GM12878 (cell line): Measurements from ENCODE around the gene TNFRSF1A. TPM values are rescaled to one million over a fixed set of nuclear protein-coding genes. Genes with fewer than 3 reads are reported as not detected.
A peak's percentile ranks its signal among the peaks of the same experiment; 100 is the strongest.

Experiments used
- ATF2 ChIP-seq: IDR thresholded peaks from 2 replicates; pipeline ENCODE4 v1.6.1; 2012; ENCODE audit warnings: low read length, inconsistent platforms
- CBX3 ChIP-seq: fragments of 200-600 bp; sonication (generic); IDR thresholded peaks from 2 replicates; pipeline ENCODE4 v1.6.1; 2016; ENCODE audit warnings: low read depth, borderline replicate concordance
- CHD1 ChIP-seq: IDR thresholded peaks from 2 replicates; pipeline ENCODE4 v1.6.1; 2012; ENCODE audit warnings: low read depth, low read length, improper control_type of control experiment
- CREB1 ChIP-seq: IDR thresholded peaks from 2 replicates; pipeline ENCODE4 v1.6.1; 2012; ENCODE audit warnings: low read depth, mild to moderate bottlenecking, inconsistent platforms
- ELK1 ChIP-seq: IDR thresholded peaks from 2 replicates; pipeline ENCODE4 v1.6.1; 2012; ENCODE audit warnings: low read depth, low read length, improper control_type of control experiment
- GABPA ChIP-seq: IDR thresholded peaks from 2 replicates; pipeline ENCODE4 v1.6.1; 2014; ENCODE audit warnings: antibody characterized with exemption, low read depth, mild to moderate bottlenecking, inconsistent platforms
- IRF3 ChIP-seq: fragments of 450-650 bp; IDR thresholded peaks from 2 replicates; pipeline ENCODE4 v1.6.1; 2014; ENCODE audit warnings: mild to moderate bottlenecking
- IRF4 ChIP-seq: IDR thresholded peaks from 2 replicates; pipeline ENCODE4 v1.6.1; 2011; ENCODE audit warnings: low read depth, low read length
- MEF2A ChIP-seq: IDR thresholded peaks from 2 replicates; pipeline ENCODE4 v1.6.1; 2011; ENCODE audit warnings: low read depth, mild to moderate bottlenecking, low read length, moderate library complexity; ENCODE audit not compliant: insufficient read depth
- MLLT1 ChIP-seq: fragments of 450-650 bp; IDR thresholded peaks from 2 replicates; pipeline ENCODE4 v1.6.1; 2016; ENCODE audit warnings: mild to moderate bottlenecking
- PBX3 ChIP-seq: IDR thresholded peaks from 2 replicates; pipeline ENCODE4 v1.6.1; 2011; ENCODE audit warnings: mild to moderate bottlenecking, low read depth, low read length, moderate library complexity; ENCODE audit not compliant: insufficient replicate concordance
- POU2F2 ChIP-seq: IDR thresholded peaks from 3 replicates; pipeline ENCODE4 v1.6.1; 2011; ENCODE audit warnings: low read depth, mild to moderate bottlenecking, low read length, borderline replicate concordance
- RELA ChIP-seq: fragments of 450-650 bp; IDR thresholded peaks from 2 replicates; pipeline ENCODE4 v1.8.0; 2014; ENCODE audit warnings: borderline replicate concordance; ENCODE audit not compliant: partially characterized antibody
- RUNX3 ChIP-seq: IDR thresholded peaks from 2 replicates; pipeline ENCODE4 v1.6.1; 2012; ENCODE audit warnings: low read length, inconsistent platforms
- SMAD1 ChIP-seq: fragments of 450-650 bp; IDR thresholded peaks from 2 replicates; pipeline ENCODE4 v1.6.1; 2018; ENCODE audit warnings: mild to moderate bottlenecking, low read depth; ENCODE audit not compliant: partially characterized antibody
- TAF1 ChIP-seq: IDR thresholded peaks from 2 replicates; pipeline ENCODE4 v1.6.1; 2011; ENCODE audit warnings: mild to moderate bottlenecking, low read depth, low read length, borderline replicate concordance
- ZNF592 ChIP-seq: fragments of 450-650 bp; IDR thresholded peaks from 2 replicates; pipeline ENCODE4 v1.6.1; 2017; ENCODE audit warnings: mild to moderate bottlenecking, moderate library complexity
- polyA plus RNA-seq, 11 experiments: library from polyadenylated mRNA; depleted of rRNA in 4 of 11; unstranded in 6 of 11; stranded (reverse) in 5 of 11; fragments of >200 nt; fragmentation: Nextera tagmentation in 4 of 11; fragmentation: Illumina TruSeq in 1 of 11; extraction: Ambion mirVana in 4 of 11; extraction: Trizol in 1 of 11; gene quantifications; 1 replicate in 1 of 11; 2 replicates in 10 of 11; pipeline versions ENCODE4 v1.2.1 to v1.2.3, GENCODE V29; 2011 to 2016; ENCODE audit warnings: inconsistent platforms in 2 of 11, missing spikeins in 2 of 11, low read depth in 1 of 11
- total RNA-seq, 4 experiments: library from RNA; depleted of rRNA in 3 of 4; stranded (reverse); fragments of >200 nt in 3 of 4; fragmentation: Illumina TruSeq in 1 of 4; extraction: Trizol in 1 of 4; gene quantifications; 2 replicates each; pipeline versions ENCODE4 v1.2.1 to v1.2.3, GENCODE V29; 2013 to 2021

Gene TNFRSF1A
- total and polyA plus RNA-seq, 10 of the 15 experiments (the other 5 are each of a cell fraction or from before 2014, with no cell fraction given) = 0.24 to 16.5 (median 13.0) TPM

GRCh38 chr12:6335451-6336078, 6.3 kb downstream of the TNFRSF1A start (continued):
- TF ChIP-seq ATF2 = no peak
- TF ChIP-seq CREB1 = peak; percentile 10; the same call in 1 of the 2 replicates
- no peak for TF ChIP-seq IRF4
- peak; percentile 89 for TF ChIP-seq RUNX3
- TF ChIP-seq IRF3 = no peak
- peak; percentile 59; the same call in 1 of the 2 replicates for TF ChIP-seq TAF1
- TF ChIP-seq ZNF592 = no peak
- TF ChIP-seq CBX3 = no peak
- TF ChIP-seq ELK1 = peak; percentile 88
- peak; percentile 61 for TF ChIP-seq RELA
- TF ChIP-seq POU2F2 = peak; percentile 79; the same call in 2 of the 3 replicates
- TF ChIP-seq GABPA = 0 out of 2 replicates have a peak, but pooled peaks have one; percentile 55
- TF ChIP-seq SMAD1 = no peak
- no peak for TF ChIP-seq CHD1
- TF ChIP-seq MLLT1 = peak; percentile 21; the same call in 1 of the 2 replicates
- TF ChIP-seq MEF2A = 0 out of 2 replicates have a peak, but pooled peaks have one; percentile 25
- peak; percentile 31 for TF ChIP-seq PBX3
